SW480 (cell line): Measurements from ENCODE around the gene DLG5.
"Not testable (repeated sequence)": the region's sequence is repeated elsewhere in the genome, so short reads cannot be mapped to it uniquely, and the experiment has no call there.

Experiments
- DNase-seq: peaks from one replicate; pipeline ENCODE4 v3.0.0-alpha.2; 2016; ENCODE audit warnings: low spot score

Gene DLG5

DNA sequence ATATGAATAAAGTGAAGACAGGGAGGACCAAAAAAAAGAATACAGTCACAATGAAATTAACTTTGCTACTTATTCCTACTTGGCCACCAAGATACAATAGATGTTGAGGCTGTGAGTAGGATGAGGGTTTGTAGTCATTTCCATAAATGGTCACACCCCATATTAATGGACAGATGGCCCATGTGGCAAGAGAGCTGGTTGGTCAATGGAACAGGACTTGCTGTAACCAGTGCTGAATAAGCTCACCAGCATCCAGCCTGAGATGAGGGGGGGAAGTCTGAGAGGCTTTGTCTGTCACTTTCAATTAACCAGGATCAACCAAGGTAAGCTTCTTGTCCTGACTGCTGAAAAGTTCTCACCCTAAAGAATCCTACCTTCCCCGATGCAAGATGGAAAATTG lies 158.5 kb downstream of the DLG5 start:
- DNase-seq, result no peak

DNA sequence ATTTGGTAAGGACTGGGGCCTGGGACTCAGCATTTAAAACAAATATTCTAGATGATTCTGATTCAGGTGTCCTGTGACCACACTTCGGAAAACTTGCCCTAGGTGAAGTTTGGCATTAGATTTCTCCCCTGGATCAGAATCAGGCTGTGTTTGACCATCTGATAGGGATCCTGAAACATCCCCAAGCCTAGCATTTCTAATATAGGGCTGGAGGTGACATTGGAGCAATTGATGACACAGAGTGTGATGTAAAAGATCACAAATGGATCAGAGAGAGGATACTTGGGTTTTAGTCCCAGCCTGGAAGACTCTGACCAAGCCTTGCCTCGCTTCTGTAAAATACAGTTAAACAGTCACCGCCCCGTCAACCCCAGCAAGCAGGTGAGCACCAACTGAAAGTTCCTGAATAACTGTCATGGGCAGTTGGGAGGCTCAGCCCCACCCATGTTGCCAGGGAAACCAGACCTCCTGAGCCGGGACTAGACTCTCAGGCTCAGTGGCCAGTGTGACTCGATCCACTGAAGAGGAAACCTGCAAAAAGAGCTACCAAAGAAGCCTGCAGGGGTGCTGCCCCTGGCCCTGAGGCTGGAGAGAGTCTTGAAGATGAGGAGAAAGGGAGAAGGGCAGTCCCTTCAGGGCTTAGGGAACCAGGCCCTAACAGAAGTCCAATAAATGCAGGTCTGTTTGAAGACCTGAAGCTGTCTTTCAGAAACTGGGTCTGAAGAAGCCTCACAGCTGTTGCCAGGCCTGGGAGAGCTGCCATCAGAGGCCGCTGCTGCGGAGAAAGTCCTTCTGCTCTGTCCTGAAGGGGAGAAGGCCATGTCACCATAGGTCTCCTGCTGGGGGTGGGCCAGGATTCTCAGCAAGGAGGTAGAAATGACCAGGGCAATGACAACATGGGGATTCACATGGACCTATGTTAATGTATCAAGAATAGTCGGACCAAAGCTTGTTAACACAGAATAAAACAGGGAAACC lies 162.8 kb downstream of the DLG5 start:
- no peak for DNase-seq

DNA sequence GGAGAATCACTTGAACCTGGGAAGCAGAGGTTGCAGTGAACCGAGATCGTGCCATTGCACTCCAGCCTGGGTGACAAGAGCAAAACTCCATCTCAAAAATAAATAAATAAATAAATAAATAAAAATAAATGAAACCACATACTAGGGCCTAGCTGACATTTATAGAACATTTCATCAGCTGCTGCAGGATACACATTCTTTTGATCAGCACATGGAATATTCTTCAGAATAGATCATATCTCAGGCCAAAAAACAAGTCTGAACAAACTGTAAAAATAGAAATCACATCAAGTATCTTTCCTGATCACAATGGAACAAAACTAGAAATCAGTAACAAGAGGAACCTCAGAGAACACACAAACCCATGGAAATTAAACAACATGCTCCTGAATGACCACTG lies 168.1 kb downstream of the DLG5 start:
- not testable (repeated sequence) for DNase-seq

DNA sequence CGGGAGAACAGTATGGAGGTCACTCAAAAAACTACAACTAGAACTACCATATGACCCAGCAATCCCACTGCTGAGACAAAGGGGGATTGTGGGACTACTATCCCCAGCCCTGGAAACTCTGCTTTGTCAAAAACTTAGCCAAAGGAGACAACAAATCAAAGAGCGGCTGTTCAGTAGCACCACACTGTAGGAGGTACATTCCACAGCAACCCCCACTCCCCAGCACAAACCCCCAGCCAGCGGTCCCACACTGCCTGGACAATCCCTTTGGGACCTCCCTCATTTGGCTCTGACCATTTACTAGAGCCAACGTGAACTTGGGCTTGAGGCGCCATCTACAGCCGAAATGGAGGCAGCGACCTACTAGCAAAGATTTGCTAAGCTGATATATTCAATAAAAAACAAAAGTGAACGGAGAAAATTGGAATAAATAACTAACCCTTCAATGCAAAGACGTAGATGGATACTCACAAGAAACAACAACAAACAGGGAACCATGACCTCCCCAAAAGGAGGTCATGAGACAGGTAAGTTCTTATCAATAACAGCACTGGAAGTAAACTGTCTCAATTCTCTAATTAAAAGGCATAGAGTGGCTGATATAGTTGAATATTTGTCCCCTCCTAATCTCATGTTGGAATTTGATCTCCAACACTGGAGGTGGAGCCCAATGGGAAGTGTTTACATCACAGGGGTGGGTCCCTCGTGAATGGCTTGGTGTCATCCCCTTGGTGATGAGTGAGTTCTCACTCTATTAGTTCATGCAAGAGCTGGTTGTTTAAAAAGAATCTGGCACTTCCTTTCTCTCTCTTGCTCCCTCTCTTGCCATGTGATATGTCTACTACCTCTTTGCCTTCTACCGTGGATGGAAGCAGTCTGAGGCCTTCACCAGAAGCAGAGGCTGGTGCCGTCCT lies 170.0 kb downstream of the DLG5 start:
- peak; percentile 48 for DNase-seq

GRCh38 chr10:77746047-77746707 lies 180.4 kb downstream of the DLG5 start:
- DNase-seq, result no peak

DNA sequence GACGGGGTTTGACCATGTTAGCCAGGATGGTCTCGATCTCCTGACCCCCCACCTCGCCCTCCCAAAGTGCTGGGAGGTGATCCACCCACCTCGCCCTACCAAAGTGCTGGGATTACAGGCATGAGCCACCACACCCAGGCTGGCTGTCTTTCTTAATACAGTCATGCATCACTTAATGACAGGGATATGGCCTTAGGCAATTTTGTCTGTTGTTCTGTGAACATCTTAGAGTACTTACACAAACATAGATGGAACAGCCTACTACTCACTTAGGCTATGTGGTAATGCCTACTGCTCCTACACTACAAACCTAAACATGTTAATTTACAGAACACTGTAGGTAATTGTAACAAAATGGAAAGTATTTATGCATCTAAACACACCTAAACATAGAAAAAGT lies 182.3 kb downstream of the DLG5 start:
- no peak for DNase-seq

DNA sequence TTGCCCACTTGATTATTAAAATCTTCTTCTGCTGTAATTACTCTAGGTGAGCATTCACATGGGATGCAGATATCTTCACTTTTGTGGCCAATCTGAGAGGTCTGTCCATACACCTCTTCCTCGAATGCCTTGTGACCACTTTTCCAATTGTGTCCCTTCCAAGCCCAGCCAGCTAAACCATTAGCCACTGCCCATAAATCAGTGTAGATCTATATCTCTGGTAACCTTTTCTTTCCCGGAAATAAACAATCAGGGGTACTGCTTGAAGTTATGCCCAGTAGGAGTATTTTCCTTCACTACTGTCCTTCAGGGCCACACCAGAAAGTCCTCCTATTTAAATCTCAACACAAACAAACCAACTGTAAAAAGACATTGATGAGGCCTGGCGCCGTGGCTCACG lies 184.4 kb downstream of the DLG5 start:
- DNase-seq, result no peak

GRCh38 chr10:77741746-77742145 lies 184.8 kb downstream of the DLG5 start:
- DNase-seq, result no peak
